AG09309 (cell line): ENCODE measurements around the gene RAPGEF6.
A peak's percentile ranks its signal among the peaks of the same experiment; 100 is the strongest.

Experiments
- DNase-seq: peaks from one replicate; pipeline ENCODE4 v3.0.0-alpha.2; 2010; ENCODE audit warnings: low read depth
- H3K4me3 ChIP-seq: 2 replicates; pipeline ENCODE4 v1.5.1; 2011; ENCODE audit warnings: mild to moderate bottlenecking, low read depth, low read length, moderate library complexity; ENCODE audit not compliant: control insufficient read depth
- TF ChIP-seq, protein P1 (sequence below): IDR thresholded peaks from 2 replicates; pipeline ENCODE4 v1.5.1; 2011; ENCODE audit warnings: mild to moderate bottlenecking, low read depth, low read length, inconsistent platforms; ENCODE audit not compliant: insufficient read depth, control insufficient read depth; ENCODE audit errors: missing control alignments

RAPGEF6 gene

DNA sequence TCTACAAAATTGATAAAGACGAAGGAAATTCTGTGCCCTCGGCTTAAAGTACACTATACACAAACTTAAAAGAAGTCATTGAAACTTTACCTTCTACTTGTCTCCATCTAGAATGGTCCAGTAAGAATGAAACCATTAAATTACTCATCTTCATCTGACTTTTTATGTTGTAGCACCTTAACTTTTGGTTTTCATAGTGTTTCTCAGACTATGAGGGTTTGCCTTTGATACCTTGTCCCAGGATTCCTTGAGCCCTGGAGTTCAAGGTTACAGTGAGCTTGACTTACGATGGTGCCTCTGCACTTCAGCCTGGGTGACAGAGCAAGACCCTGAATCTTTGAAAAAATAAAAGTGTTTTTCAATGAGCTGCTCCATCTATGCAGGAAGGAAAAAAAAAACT is 239.0 kb downstream of the RAPGEF6 start:
- TF ChIP-seq, protein P1, sequence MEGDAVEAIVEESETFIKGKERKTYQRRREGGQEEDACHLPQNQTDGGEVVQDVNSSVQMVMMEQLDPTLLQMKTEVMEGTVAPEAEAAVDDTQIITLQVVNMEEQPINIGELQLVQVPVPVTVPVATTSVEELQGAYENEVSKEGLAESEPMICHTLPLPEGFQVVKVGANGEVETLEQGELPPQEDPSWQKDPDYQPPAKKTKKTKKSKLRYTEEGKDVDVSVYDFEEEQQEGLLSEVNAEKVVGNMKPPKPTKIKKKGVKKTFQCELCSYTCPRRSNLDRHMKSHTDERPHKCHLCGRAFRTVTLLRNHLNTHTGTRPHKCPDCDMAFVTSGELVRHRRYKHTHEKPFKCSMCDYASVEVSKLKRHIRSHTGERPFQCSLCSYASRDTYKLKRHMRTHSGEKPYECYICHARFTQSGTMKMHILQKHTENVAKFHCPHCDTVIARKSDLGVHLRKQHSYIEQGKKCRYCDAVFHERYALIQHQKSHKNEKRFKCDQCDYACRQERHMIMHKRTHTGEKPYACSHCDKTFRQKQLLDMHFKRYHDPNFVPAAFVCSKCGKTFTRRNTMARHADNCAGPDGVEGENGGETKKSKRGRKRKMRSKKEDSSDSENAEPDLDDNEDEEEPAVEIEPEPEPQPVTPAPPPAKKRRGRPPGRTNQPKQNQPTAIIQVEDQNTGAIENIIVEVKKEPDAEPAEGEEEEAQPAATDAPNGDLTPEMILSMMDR, result no peak
- no peak overlapping the region for H3K4me3 ChIP-seq
- DNase-seq, result no peak

DNA sequence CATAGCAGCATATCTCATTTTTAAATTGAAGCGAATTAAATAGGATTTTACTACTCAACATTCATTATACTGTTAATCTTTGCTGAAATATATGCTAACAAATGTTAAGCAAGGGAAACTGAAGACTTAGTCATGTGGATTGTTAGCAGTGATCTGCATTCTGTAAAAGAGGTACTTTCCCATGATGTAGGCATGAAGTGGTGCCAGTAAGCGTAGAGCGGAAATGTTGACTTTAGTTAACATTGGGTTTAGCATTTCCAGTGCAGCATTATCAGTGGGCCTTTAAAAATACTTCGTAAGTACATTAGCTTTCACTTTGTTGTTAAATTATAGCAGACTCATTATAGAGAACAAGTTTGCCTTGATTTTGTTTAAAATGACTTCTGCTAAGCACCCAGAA is 240.9 kb downstream of the RAPGEF6 start:
- no peak overlapping the region for H3K4me3 ChIP-seq
- TF ChIP-seq, protein P1, result no peak
- DNase-seq, result peak; percentile 37

DNA sequence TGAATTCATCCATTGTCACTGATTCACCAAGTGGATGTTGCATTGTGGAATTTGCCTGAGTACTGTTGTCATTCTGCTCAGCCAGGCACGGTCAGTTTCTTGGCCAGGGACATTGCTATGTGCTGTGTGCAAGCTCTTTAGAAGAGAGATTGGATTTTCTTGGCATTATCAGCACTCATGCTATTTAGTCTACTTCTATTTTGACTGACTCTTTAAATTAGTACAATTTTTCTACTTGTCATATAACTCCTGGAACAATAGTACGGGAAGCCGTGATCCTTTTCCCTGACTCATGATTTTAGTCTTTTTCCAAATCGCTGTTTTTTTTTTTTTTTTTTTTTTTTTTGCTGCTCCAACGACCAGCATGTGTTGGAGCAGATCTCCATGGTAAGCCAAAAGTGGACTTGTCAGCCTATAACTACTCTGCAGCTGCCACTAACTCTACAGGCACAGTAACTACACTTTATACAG is 241.5 kb downstream of the RAPGEF6 start:
- TF ChIP-seq, protein P1, result no peak
- no peak for DNase-seq

DNA sequence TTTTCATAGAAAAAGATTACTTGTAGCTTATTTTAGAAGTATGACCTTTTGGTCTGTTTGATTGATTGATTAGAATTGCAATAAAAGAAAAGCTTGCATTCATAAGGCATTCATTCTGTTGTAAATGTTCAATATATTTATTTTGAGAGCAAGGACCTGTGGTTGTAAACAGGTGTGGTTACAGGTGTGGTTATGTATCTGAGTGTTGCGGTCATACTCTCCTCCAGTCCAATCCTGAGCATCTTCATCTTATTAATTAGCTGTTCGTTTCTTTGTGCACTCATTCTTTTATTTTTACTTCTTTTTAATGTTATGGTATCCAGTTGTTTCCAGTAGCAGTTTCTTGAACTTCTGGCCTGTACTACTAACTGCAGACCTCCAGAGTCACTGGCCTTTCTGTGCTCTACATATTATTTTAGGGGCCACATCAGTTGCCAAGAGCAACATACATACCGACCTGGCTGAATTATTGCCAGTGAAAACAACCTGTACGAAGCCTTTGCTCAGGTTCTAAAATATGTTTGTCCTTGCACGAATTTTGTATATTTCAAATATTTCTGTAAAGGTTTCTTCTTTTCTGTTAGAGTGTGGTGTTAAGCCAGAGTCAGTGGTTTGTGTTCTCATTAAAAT is 242.4 kb downstream of the RAPGEF6 start:
- TF ChIP-seq, protein P1, result no peak
- H3K4me3 ChIP-seq, result no peak overlapping the region
- no peak for DNase-seq

More for the DNA sequence above, 241.5 kb downstream of the RAPGEF6 start:
- H3K4me3 ChIP-seq, result no peak overlapping the region

DNA sequence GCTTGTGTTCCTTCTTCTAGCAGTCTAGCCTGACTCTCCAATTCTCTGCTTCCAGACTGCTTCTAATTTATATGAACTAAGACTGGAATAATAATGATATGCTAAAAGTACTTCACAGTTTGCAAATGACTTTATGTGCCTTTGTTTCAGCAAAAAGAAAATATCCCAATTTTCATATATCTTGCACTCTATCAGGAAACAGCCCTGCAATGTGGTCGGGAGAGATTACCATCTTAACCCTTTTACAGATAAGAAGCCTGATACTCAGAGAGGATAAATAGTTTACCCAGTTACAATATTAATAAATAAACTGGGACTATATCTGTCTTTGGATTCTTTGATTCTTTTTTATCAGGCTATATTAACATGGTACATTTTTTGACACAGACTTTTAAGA is 245.2 kb downstream of the RAPGEF6 start:
- DNase-seq, result no peak
- TF ChIP-seq, protein P1, result no peak

DNA sequence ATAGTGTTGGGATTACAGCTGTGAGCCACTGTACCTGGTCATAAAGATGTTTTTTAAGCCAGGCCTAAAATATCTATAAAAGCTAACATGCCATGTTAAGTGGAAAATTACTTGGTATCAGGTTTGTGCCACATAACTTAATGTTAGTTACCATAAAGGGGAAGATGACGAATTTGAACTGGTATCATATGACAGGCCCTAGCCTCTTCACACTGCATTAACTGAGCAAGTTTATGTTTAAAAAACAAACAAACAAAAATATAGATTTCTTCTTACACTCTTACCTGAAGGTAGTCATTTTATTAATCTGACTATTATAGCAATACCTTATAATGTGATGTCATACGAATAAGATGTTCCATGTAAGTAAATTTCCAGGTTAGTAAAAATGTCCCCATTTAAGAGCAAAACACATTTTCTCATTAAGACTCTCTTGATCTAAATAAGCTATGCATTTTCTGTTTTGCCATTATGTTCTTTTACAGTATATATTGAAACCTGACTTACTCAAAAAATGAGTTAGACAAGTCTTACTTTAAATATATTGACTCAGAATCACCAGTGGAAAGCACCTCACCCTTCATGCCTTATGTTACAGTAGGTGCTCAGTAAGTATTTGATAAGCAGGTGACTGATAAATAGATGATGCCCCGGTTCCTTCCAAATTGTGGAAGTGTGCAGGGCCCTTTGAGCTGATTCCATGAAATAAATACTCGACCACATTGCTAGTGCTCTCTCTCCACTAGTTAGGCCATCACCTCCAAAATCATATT is 245.7 kb downstream of the RAPGEF6 start:
- H3K4me3 ChIP-seq, result no peak overlapping the region
- TF ChIP-seq, protein P1, result no peak
- no peak for DNase-seq

More for the DNA sequence above, 245.2 kb downstream of the RAPGEF6 start:
- H3K4me3 ChIP-seq, result no peak overlapping the region

DNA sequence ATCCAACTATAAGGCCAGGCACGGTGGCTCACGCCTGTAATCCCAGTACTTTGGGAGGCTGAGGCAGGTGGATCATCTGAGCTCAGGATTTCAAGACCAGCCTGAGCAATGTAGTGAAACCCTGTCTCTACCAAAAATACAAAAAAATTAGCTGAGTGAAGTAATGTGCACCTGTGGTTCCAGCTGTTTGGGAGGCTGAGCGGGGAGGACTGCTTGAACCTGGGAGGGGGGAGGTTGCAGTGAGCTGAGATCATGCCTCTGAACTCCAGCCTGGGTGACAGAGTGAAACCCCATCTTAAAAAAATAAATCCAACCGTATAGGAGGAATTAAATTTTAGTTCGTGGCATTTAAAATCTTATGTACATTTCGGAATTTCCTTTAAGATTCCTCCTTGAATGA is 247.8 kb downstream of the RAPGEF6 start:
- no peak for DNase-seq
- no peak overlapping the region for H3K4me3 ChIP-seq
- TF ChIP-seq, protein P1, result no peak
